ENCODE results near the gene IL1R1.
"Not testable (repeated sequence)": the region's sequence is repeated elsewhere in the genome, so short reads cannot be mapped to it uniquely, and the experiment has no call there.

The IL1R1 gene

GRCh38 chr2:102110596-102111334, 31.8 kb upstream of the IL1R1 start:
- H3K4me3 ChIP-seq (ENCODE audit: low read depth, low read length), result no peak overlapping the region

GRCh38 chr2:102111823-102112222, 30.7 kb upstream of the IL1R1 start:
- H3K4me3 ChIP-seq (ENCODE audit: low read depth, low read length), result no peak overlapping the region

GRCh38 chr2:102112271-102112670, 30.3 kb upstream of the IL1R1 start:
- H3K4me3 ChIP-seq (ENCODE audit: low read depth, low read length), result no peak overlapping the region

- H3K4me3 ChIP-seq (ENCODE audit: low read depth, low read length), result no peak overlapping the region
Measured at GRCh38 chr2:102112692-102113665, 29.6 kb upstream of the IL1R1 start.

GRCh38 chr2:102114290-102114721, 28.2 kb upstream of the IL1R1 start:
- H3K4me3 ChIP-seq (ENCODE audit: low read depth, low read length), result no peak overlapping the region

- no peak overlapping the region for H3K4me3 ChIP-seq (ENCODE audit: low read depth, low read length)
Measured at GRCh38 chr2:102114851-102115497, 27.6 kb upstream of the IL1R1 start.

GRCh38 chr2:102116630-102117471, 25.7 kb upstream of the IL1R1 start:
- no peak overlapping the region for H3K4me3 ChIP-seq (ENCODE audit: low read depth, low read length)

- no peak overlapping the region for H3K4me3 ChIP-seq (ENCODE audit: low read depth, low read length)
Measured at GRCh38 chr2:102117472-102117858, 25.1 kb upstream of the IL1R1 start.

GRCh38 chr2:102119255-102119654, 23.3 kb upstream of the IL1R1 start:
- no peak overlapping the region for H3K4me3 ChIP-seq (ENCODE audit: low read depth, low read length)

- no peak overlapping the region for H3K4me3 ChIP-seq (ENCODE audit: low read depth, low read length)
Measured at GRCh38 chr2:102120261-102120660, 22.3 kb upstream of the IL1R1 start.

- H3K4me3 ChIP-seq (ENCODE audit: low read depth, low read length), result no peak overlapping the region
Measured at GRCh38 chr2:102120701-102121159, 21.8 kb upstream of the IL1R1 start.

- H3K4me3 ChIP-seq (ENCODE audit: low read depth, low read length), result no peak overlapping the region
Measured at GRCh38 chr2:102122115-102122514, 20.4 kb upstream of the IL1R1 start.

- H3K4me3 ChIP-seq (ENCODE audit: low read depth, low read length), result no peak overlapping the region
Measured at GRCh38 chr2:102122909-102123308, 19.6 kb upstream of the IL1R1 start.

- H3K4me3 ChIP-seq (ENCODE audit: low read depth, low read length), result not testable (repeated sequence)
Measured at GRCh38 chr2:102124421-102124820, 18.1 kb upstream of the IL1R1 start.

GRCh38 chr2:102126169-102126568, 16.4 kb upstream of the IL1R1 start:
- no peak overlapping the region for H3K4me3 ChIP-seq (ENCODE audit: low read depth, low read length)

- H3K4me3 ChIP-seq (ENCODE audit: low read depth, low read length), result no peak overlapping the region
Measured at GRCh38 chr2:102126660-102127059, 15.9 kb upstream of the IL1R1 start.

GRCh38 chr2:102129082-102129481, 13.5 kb upstream of the IL1R1 start:
- no peak overlapping the region for H3K4me3 ChIP-seq (ENCODE audit: low read depth, low read length)

GRCh38 chr2:102129951-102130646, 12.4 kb upstream of the IL1R1 start:
- H3K4me3 ChIP-seq (ENCODE audit: low read depth, low read length), result no peak overlapping the region

- no peak overlapping the region for H3K4me3 ChIP-seq (ENCODE audit: low read depth, low read length)
Measured at GRCh38 chr2:102130647-102130991, 11.9 kb upstream of the IL1R1 start.

GRCh38 chr2:102131564-102131963, 11.0 kb upstream of the IL1R1 start:
- no peak overlapping the region for H3K4me3 ChIP-seq (ENCODE audit: low read depth, low read length)
